Left ventricle myocardium superior (tissue), 1 donor: Measurements from ENCODE around the gene WDFY3. TPM values are rescaled to one million over a fixed set of nuclear protein-coding genes. Genes with fewer than 3 reads are reported as not detected.
"Not testable (repeated sequence)": the region's sequence is repeated elsewhere in the genome, so short reads cannot be mapped to it uniquely, and the experiment has no call there.

Experiments
- ATAC-seq: fragments of 200-7000 bp; cut with Tn5 transposase; one replicate; pipeline ENCODE4 v1.9.1; 2020; ENCODE audit warnings: mild to moderate bottlenecking, moderate library complexity
- DNase-seq: peaks from one replicate; pipeline ENCODE4 v3.0.0-alpha.2; 2020
- intact Hi-C: fragments of 100-400 bp; cut with micrococcal nuclease; formaldehyde crosslinking; loops from one replicate; pipeline ENCODE4 v1.11.0; 2022
- total RNA-seq: library from RNA; stranded (reverse); fragmentation: NEBNext Ultra II Directional; extraction: Animal tissue kit (Norgen Biotek cat#: 25700); gene quantifications from one replicate; pipeline ENCODE4 v1.2.1, GENCODE V29; 2021
- donor health status: DM: no; HTN: yes; CAD: no; lungs with severe emphysema.

WDFY3 gene
- total RNA-seq, 1 donor from 2014 or later: 43.8 TPM

GRCh38 chr4:84689197-84689596, 277.3 kb downstream of the WDFY3 start:
- ATAC-seq (no peak), DNase-seq (no peak)
- intact Hi-C loops: loop anchor here (10.0 kb wide), 1 partner anchor 104 kb away; the partner anchor contains the start of gene CDS1

GRCh38 chr4:84688605-84689004, 277.9 kb downstream of the WDFY3 start:
- ATAC-seq: no peak
- intact Hi-C loops: loop anchor here (10.0 kb wide), 1 partner anchor 104 kb away; the partner anchor contains the start of gene CDS1
- no peak for DNase-seq

- DNase-seq (no peak), ATAC-seq (no peak)
- intact Hi-C loops: loop anchor here (10.0 kb wide), 1 partner anchor 100 kb away; the partner anchor contains the start of gene CDS1
Observed at GRCh38 chr4:84685105-84685504, 281.4 kb downstream of the WDFY3 start.

GRCh38 chr4:84684361-84684760, 282.1 kb downstream of the WDFY3 start:
- intact Hi-C loops: loop anchor here (10.0 kb wide), 1 partner anchor 100 kb away; the partner anchor contains the start of gene CDS1

GRCh38 chr4:84683064-84683850, 283.2 kb downstream of the WDFY3 start:
- peak; percentile 49 for ATAC-seq
- intact Hi-C loops: loop anchor here (10.0 kb wide), 1 partner anchor 98 kb away; the partner anchor contains the start of gene CDS1

More at GRCh38 chr4:84684361-84684760, 282.1 kb downstream of the WDFY3 start:
- DNase-seq (no peak), ATAC-seq (no peak)

GRCh38 chr4:84682661-84683060, 283.8 kb downstream of the WDFY3 start:
- not testable (repeated sequence) for ATAC-seq, DNase-seq
- intact Hi-C loops: loop anchor here (10.0 kb wide), 1 partner anchor 98 kb away; the partner anchor contains the start of gene CDS1

More at GRCh38 chr4:84683064-84683850, 283.2 kb downstream of the WDFY3 start:
- no peak for DNase-seq

- no peak for DNase-seq
- intact Hi-C loops: loop anchor here (10.0 kb wide), 1 partner anchor 97 kb away; the partner anchor contains the start of gene CDS1
- ATAC-seq: peak; percentile 91
Observed at GRCh38 chr4:84681486-84682274, 284.8 kb downstream of the WDFY3 start.

- intact Hi-C loops: loop anchor here (10.0 kb wide), 1 partner anchor 96 kb away; the partner anchor contains the start of gene CDS1
- ATAC-seq (no peak), DNase-seq (no peak)
Observed at GRCh38 chr4:84680956-84681355, 285.5 kb downstream of the WDFY3 start.

GRCh38 chr4:84678976-84679744, 287.3 kb downstream of the WDFY3 start:
- ATAC-seq (no peak), DNase-seq (no peak)
- intact Hi-C loops: no loop called here

GRCh38 chr4:84677995-84678394, 288.5 kb downstream of the WDFY3 start:
- intact Hi-C loops: no loop called here
- no peak for DNase-seq
- ATAC-seq: no peak

GRCh38 chr4:84677093-84677492, 289.4 kb downstream of the WDFY3 start:
- intact Hi-C loops: no loop called here
- peak; percentile 40 for DNase-seq
- ATAC-seq: peak; percentile 64

GRCh38 chr4:84673475-84674240, 292.8 kb downstream of the WDFY3 start:
- intact Hi-C loops: no loop called here
- ATAC-seq: no peak
- DNase-seq: no peak

GRCh38 chr4:84672177-84672576, 294.3 kb downstream of the WDFY3 start:
- DNase-seq (no peak), ATAC-seq (no peak)
- intact Hi-C loops: no loop called here

- intact Hi-C loops: no loop called here
- DNase-seq: no peak
- no peak for ATAC-seq
Observed at GRCh38 chr4:84669201-84669600, 297.3 kb downstream of the WDFY3 start.

GRCh38 chr4:84666439-84666838, 300.1 kb downstream of the WDFY3 start:
- intact Hi-C loops: no loop called here
- ATAC-seq: no peak

GRCh38 chr4:84664767-84665166, 301.7 kb downstream of the WDFY3 start:
- ATAC-seq, intact Hi-C loops, DNase-seq: not testable (repeated sequence)

More at GRCh38 chr4:84666439-84666838, 300.1 kb downstream of the WDFY3 start:
- no peak for DNase-seq

GRCh38 chr4:84661191-84661939, 305.1 kb downstream of the WDFY3 start:
- DNase-seq (no peak), ATAC-seq (no peak)
- intact Hi-C loops: no loop called here
